Kidney (tissue), 14 donors: ENCODE measurements around the gene WWP2. TPM values are rescaled to one million over a fixed set of nuclear protein-coding genes. Genes with fewer than 3 reads are reported as not detected.
"Not testable (repeated sequence)": the region's sequence is repeated elsewhere in the genome, so short reads cannot be mapped to it uniquely, and the experiment has no call there.

Experiments
- DNase-seq, 5 donors: peaks; one replicate each; pipeline ENCODE4 v3.0.0-alpha.2; 2013 to 2020
- FAIRE-seq: peaks from 2 replicates; lab custom pipeline; 2012; peaks lifted over from hg19 to GRCh38; lab: Jason Lieb, UNC
- H3K27ac ChIP-seq, 2 donors: one replicate each; pipeline ENCODE4 v1.7.0; 2013; ENCODE audit warnings: low read depth in 2 of 2, low read length in 2 of 2, inconsistent platforms in 1 of 2
- H3K27me3 ChIP-seq: one replicate; pipeline ENCODE4 v1.7.1; 2013; ENCODE audit warnings: low read length, inconsistent platforms; ENCODE audit not compliant: control insufficient read depth, insufficient read depth
- H3K36me3 ChIP-seq, 3 donors: one replicate each; pipeline versions ENCODE4 v1.7.0 to v1.7.1; 2013; ENCODE audit warnings: low read length in 3 of 3, control low read depth in 1 of 3, inconsistent platforms in 1 of 3; ENCODE audit not compliant: insufficient read depth in 3 of 3, control insufficient read depth in 2 of 3
- H3K4me1 ChIP-seq, 3 donors: one replicate each; pipeline versions ENCODE4 v1.7.0 to v1.7.1; 2013; ENCODE audit warnings: low read length in 3 of 3, inconsistent platforms in 1 of 3, low read depth in 1 of 3; ENCODE audit not compliant: control insufficient read depth in 2 of 3, insufficient read depth in 2 of 3
- H3K4me3 ChIP-seq, 3 donors: one replicate each; pipeline versions ENCODE4 v1.7.0 to v1.8.1; 2013; ENCODE audit warnings: low read length in 3 of 3, control low read depth in 1 of 3, inconsistent platforms in 1 of 3
- H3K9ac ChIP-seq, 3 donors: one replicate each; pipeline versions ENCODE4 v1.7.0 to v1.7.1; 2013; ENCODE audit warnings: low read length in 3 of 3, control low read depth in 1 of 3, inconsistent platforms in 1 of 3
- H3K9me3 ChIP-seq, 3 donors: one replicate each; pipeline versions ENCODE4 v1.7.0 to v1.7.1; 2013; ENCODE audit warnings: low read length in 3 of 3, control low read depth in 1 of 3, inconsistent platforms in 1 of 3; ENCODE audit not compliant: control insufficient read depth in 2 of 3, insufficient read depth in 1 of 3
- CTCF ChIP-seq: IDR thresholded peaks from 3 replicates; pipeline ENCODE4 v1.5.1; 2012; ENCODE audit warnings: mild to moderate bottlenecking, moderate library complexity, borderline replicate concordance; ENCODE audit not compliant: insufficient read depth; ENCODE audit errors: extremely low read depth
- intact Hi-C: fragments of 100-400 bp; cut with DNase I; formaldehyde crosslinking; loops from one replicate; pipeline ENCODE4 v1.11.1; 2022
- polyA plus RNA-seq: library from polyadenylated mRNA; stranded (reverse); fragments of 350-450 nt; fragmentation: Illumina TruSeq; extraction: RNeasy Lipid Tissue Mini Kit (QIAGEN cat#74804); gene quantifications from one replicate; pipeline ENCODE4 v1.2.3, GENCODE V29; 2014; ENCODE audit warnings: low read depth, low replicate concordance; ENCODE audit not compliant: insufficient read depth
- total RNA-seq: library from RNA; stranded (reverse); fragmentation: NEBNext Ultra II Directional; extraction: Animal tissue kit (Norgen Biotek cat#: 25700); gene quantifications from one replicate; pipeline ENCODE4 v1.2.1, GENCODE V29; 2021
- donor health status: control.
- donor health status: control.
- donor health status: control.
- donor health status: control.
- donor health status: control.
- donor health status: DM: yes; HTN: yes; CAD: no.
- donor health status: Normal renal cell carcinoma (clear cell type).

The WWP2 gene
- total and polyA plus RNA-seq, 2 donors from 2014 or later, result 30.0 to 128 TPM

DNA sequence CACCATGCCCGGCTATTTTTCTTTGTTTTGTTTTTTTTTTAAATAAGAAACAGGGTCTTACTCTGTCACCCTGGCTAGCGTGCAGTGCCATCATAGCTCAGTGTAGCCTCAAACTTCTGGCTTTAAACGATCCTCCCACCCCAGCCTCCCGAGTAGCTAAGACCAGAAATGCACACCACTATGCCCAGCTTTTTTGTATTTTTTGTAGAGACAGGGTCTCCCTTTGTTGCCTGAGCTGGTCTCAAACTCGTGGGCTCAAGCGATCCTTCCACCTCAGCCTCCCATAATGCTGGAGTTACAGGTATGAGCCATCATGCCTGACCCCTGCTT lies 59.7 kb downstream of the WWP2 start:
- Histone ChIP-seq H3K4me1 (peaks cover 0 to 5% (median 0%) of the 10 kb centered on the region in 3 donors), H3K27ac (no peak overlapping the region), H3K4me3 (no peak overlapping the region), H3K9me3 (no peaks in the 10 kb centered on the region), H3K9ac (no peak overlapping the region), H3K36me3 (peaks cover 0 to 3% (median 0%) of the 10 kb centered on the region in 3 donors), H3K27me3 (no peaks in the 10 kb centered on the region)
- intact Hi-C loops, result no loop called here
- no peak for DNase-seq
- no peak for TF ChIP-seq CTCF
- no peak for FAIRE-seq

- Histone ChIP-seq H3K4me1 (peaks cover 0 to 5% (median 0%) of the 10 kb centered on the region in 3 donors), H3K27me3 (no peaks in the 10 kb centered on the region), H3K27ac (no peak overlapping the region), H3K9ac (no peak overlapping the region), H3K9me3 (no peaks in the 10 kb centered on the region), H3K36me3 (peaks cover 0 to 3% (median 0%) of the 10 kb centered on the region in 3 donors), H3K4me3 (no peak overlapping the region)
- FAIRE-seq (no peak), DNase-seq (no peak)
- intact Hi-C loops, result no loop called here
- TF ChIP-seq CTCF, result no peak
Observed at GRCh38 chr16:69822174-69822935, 60.2 kb downstream of the WWP2 start.

- Histone ChIP-seq H3K9me3 (no peaks in the 10 kb centered on the region), H3K27ac (peak overlapping the region; percentile 58 to 62), H3K36me3 (no peaks in the 10 kb centered on the region), H3K4me1 (peaks cover 0 to 5% (median 0%) of the 10 kb centered on the region in 3 donors), H3K4me3 (peak overlapping the region in 1 of 3 donors; percentile 30), H3K27me3 (no peaks in the 10 kb centered on the region), H3K9ac (no peak overlapping the region)
- TF ChIP-seq CTCF, result no peak
- FAIRE-seq (no peak), DNase-seq (peak in 2 of 5 donors; percentile 29 to 71)
- intact Hi-C loops, result no loop called here
Observed at GRCh38 chr16:69823831-69824563, 61.9 kb downstream of the WWP2 start.

DNA sequence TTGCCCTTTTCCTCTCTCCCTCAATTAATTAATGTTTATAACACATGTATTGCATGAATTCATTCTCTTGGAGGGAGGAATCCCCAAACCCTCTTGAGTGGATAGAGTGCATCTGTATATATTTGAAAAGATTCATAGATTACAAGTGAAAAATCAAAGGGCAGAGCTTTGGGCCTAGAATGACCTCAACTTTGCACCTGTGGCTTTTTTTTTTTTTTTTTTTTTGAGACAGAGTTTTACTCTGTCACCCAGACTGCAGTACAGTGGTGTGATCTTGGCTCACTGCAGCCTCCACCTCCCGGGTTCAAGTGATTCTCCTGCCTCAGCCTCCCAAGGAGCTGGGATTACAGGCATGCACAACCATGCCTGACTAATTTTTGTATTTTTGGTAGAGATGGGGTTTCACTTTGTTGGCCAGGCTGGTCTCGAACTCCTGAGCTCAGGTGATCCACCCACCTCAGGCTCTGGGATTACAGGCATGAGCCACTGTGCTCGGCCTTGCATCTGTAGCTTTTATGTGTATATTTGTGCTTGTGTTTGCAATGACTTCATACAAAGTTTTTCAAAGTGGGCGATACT lies 62.5 kb downstream of the WWP2 start:
- H3K9ac ChIP-seq, DNase-seq, H3K4me1 ChIP-seq, H3K9me3 ChIP-seq, H3K36me3 ChIP-seq, H3K27ac ChIP-seq, FAIRE-seq, intact Hi-C loops, H3K27me3 ChIP-seq, H3K4me3 ChIP-seq: not testable (repeated sequence)
